Measurements from ENCODE around the gene LIMCH1.
A peak's percentile ranks its signal among the peaks of the same experiment; 100 is the strongest.

The LIMCH1 gene

DNA sequence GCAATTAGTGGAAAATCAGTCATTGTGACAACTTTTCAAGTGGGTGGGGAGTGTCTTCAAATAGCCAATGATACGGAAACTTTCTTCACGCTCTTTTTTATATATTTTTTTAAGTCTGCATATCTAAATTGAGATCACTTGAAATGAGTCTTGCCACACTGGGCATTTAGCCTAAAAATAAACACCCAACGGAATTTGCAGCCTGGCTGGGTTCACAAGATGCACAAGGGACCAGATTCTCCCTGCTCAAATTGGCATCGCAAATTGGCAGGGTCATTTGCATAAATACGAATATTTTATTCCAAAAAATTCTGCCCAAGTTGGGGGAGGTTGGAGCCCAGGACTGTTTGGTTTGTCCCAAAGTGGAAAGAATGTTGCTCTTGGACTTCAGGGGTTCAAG is 87.6 kb downstream of the LIMCH1 start:
- no peak overlapping the region for H3K4me3 ChIP-seq (ENCODE audit: low read length)
- no peak for DNase-seq (ENCODE audit: low read depth)
- TF ChIP-seq, protein P1, sequence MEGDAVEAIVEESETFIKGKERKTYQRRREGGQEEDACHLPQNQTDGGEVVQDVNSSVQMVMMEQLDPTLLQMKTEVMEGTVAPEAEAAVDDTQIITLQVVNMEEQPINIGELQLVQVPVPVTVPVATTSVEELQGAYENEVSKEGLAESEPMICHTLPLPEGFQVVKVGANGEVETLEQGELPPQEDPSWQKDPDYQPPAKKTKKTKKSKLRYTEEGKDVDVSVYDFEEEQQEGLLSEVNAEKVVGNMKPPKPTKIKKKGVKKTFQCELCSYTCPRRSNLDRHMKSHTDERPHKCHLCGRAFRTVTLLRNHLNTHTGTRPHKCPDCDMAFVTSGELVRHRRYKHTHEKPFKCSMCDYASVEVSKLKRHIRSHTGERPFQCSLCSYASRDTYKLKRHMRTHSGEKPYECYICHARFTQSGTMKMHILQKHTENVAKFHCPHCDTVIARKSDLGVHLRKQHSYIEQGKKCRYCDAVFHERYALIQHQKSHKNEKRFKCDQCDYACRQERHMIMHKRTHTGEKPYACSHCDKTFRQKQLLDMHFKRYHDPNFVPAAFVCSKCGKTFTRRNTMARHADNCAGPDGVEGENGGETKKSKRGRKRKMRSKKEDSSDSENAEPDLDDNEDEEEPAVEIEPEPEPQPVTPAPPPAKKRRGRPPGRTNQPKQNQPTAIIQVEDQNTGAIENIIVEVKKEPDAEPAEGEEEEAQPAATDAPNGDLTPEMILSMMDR (conservative IDR thresholded peaks at IDR 0.05; ENCODE audit: low read length), result no peak

DNA sequence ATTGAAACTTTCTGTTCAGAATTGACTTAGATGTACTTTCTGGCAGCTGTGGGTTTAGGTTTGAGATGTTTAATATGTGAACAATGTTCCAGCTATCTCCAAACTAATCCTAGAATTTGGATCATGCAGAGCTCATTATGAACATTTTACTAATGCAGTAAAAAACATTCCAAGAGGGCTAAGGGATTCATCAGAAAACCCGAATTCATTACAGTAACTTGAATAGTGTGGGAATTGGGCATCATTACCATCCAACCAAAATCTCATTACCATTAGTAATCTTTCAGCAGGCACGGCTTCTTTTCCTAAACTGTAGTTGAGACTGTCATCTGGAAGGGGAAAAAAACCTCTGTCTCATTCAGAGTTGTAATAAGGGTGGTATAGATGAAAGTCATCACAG is 91.0 kb downstream of the LIMCH1 start:
- TF ChIP-seq, protein P1 (conservative IDR thresholded peaks at IDR 0.05; ENCODE audit: low read length), result no peak
- no peak for DNase-seq (ENCODE audit: low read depth)
- H3K4me3 ChIP-seq (ENCODE audit: low read length), result no peak overlapping the region

DNA sequence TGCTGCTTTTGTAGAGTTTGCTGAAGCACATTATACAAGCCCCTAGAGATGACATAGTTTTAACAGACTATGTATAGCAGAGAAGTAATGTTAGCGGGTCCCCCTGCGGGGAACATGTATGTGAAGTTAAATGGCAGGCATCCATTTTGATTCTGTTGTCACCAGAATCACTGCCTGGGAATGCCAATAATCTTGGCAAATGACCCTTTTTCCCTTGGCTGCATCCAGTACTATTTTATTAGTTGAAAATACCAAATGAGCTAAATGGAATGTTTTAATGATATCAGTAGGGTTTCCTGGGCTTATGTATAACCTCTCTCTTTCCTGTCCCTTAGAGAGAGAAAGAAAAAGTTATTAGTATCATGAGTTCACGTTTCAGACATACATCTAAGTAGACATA is 93.6 kb downstream of the LIMCH1 start:
- no peak overlapping the region for H3K4me3 ChIP-seq (ENCODE audit: low read length)
- peak; percentile 12 for DNase-seq (ENCODE audit: low read depth)
- TF ChIP-seq, protein P1 (conservative IDR thresholded peaks at IDR 0.05; ENCODE audit: low read length), result no peak

DNA sequence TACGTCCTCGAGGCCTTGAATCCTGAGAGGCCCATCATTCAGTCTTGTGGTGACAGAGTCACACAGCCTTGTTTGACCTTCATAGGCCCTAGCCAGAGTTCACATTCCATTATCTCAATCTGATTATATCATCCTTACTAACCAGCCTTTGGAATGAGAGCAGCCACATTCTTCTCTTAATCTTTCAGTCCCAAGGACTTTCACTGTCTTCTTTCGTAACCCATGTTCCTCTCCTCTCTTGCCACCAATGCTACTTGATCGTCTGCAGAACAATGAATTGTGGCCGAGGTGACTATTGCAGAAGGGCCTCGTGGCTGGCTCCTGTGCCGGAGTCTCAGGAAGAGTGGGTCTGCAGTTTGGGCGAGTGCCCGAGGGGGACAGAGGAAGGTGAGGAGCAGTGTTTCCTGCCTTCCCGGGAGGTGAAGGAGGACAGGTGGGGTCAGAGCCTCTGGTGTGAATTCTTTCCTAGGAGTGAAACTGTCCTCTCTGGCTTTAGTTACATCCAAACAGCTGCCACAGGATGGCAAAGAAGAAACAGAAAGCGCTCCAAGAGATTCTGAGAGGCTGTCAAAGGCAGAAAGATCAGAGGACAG is 94.6 kb downstream of the LIMCH1 start:
- DNase-seq (ENCODE audit: low read depth), result peak; percentile 44
- TF ChIP-seq, protein P1 (conservative IDR thresholded peaks at IDR 0.05; ENCODE audit: low read length), result no peak
- H3K4me3 ChIP-seq (ENCODE audit: low read length), result no peak overlapping the region

DNA sequence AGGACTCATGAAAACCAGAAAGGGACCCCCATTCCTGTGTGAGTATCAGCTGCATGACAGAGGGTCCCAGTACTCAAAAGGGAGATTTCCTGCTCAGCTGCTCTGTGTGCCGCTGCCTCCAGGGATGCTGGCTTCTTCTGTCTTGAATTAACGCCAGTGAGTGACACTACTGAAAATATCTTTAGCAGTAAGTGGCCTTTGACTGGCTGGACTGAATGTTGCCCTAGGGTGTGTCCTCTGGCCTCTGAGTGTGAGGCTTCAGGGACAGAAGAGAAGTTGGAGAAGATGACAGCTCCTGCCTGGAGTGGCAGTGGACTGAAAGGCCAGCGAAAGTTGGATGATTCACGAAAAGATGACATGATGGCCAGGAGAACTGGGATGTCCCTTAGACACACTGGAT is 95.4 kb downstream of the LIMCH1 start:
- TF ChIP-seq, protein P1 (conservative IDR thresholded peaks at IDR 0.05; ENCODE audit: low read length), result no peak
- no peak overlapping the region for H3K4me3 ChIP-seq (ENCODE audit: low read length)
- DNase-seq (ENCODE audit: low read depth), result no peak

DNA sequence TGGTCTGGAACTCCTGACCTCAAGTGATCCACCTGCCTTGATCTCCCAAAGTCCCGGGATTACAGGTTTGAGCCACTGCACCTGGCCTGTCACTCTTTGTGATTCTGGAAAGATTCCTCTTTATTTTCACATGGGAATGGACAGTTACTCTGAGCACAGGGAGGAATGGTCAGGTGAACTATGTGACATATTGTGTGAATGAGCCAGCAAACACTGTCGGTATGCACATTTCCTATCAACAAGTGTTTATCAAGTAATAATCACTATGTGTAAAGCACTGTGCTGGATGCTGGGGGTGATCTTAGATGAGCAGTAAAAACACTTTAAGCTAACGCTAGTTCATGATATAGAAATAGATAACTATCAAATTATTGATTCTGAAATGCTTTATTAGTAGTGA is 97.5 kb downstream of the LIMCH1 start:
- H3K4me3 ChIP-seq (ENCODE audit: low read length), result no peak overlapping the region
- no peak for DNase-seq (ENCODE audit: low read depth)
- TF ChIP-seq, protein P1 (conservative IDR thresholded peaks at IDR 0.05; ENCODE audit: low read length), result no peak

DNA sequence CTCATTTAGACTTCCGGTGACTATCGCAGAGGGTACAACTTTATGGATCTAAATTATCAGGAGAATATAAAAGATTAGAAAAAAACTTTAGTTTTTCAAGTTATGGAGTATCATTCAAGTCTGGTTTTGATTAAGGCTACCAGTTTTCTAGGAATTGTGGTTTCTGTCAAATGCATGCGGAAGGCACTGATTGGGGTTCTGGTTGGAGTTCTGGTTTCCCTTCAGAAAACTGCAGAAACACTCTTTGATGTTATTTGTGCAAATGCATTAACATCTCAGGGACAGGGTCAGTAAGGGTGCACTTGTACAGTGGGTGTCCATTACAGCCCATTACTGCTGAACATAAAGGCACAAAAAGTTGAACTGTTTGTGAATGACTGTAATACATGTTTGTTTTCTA is 100.2 kb downstream of the LIMCH1 start:
- no peak overlapping the region for H3K4me3 ChIP-seq (ENCODE audit: low read length)
- TF ChIP-seq, protein P1 (conservative IDR thresholded peaks at IDR 0.05; ENCODE audit: low read length), result no peak
- no peak for DNase-seq (ENCODE audit: low read depth)

All from AG10803 (cell line).